ENCODE measurements around the gene TPSB2.

TPSB2 gene

GRCh38 chr16:1221628-1222552 lies 8.1 kb downstream of the TPSB2 start:
- no peak for DNase-seq (ENCODE audit: extremely low read depth in 1 of 2, low read depth in 1 of 2)

- DNase-seq (ENCODE audit: extremely low read depth in 1 of 2, low read depth in 1 of 2): no peak
Observed at GRCh38 chr16:1220841-1221627, 8.9 kb downstream of the TPSB2 start.

GRCh38 chr16:1220098-1220728 lies 9.8 kb downstream of the TPSB2 start:
- no peak for DNase-seq (ENCODE audit: extremely low read depth in 1 of 2, low read depth in 1 of 2)

GRCh38 chr16:1218930-1219611 lies 10.9 kb downstream of the TPSB2 start:
- no peak for DNase-seq (ENCODE audit: extremely low read depth in 1 of 2, low read depth in 1 of 2)

- DNase-seq (ENCODE audit: extremely low read depth in 1 of 2, low read depth in 1 of 2): no peak
Observed at GRCh38 chr16:1218061-1218929, 11.7 kb downstream of the TPSB2 start.

GRCh38 chr16:1217526-1217925 lies 12.5 kb downstream of the TPSB2 start:
- no peak for DNase-seq (ENCODE audit: extremely low read depth in 1 of 2, low read depth in 1 of 2)

- DNase-seq (ENCODE audit: extremely low read depth in 1 of 2, low read depth in 1 of 2): no peak
Observed at GRCh38 chr16:1216681-1217400, 13.1 kb downstream of the TPSB2 start.

GRCh38 chr16:1216296-1216619 lies 13.7 kb downstream of the TPSB2 start:
- no peak for DNase-seq (ENCODE audit: extremely low read depth in 1 of 2, low read depth in 1 of 2)

- no peak for DNase-seq (ENCODE audit: extremely low read depth in 1 of 2, low read depth in 1 of 2)
Observed at GRCh38 chr16:1215574-1216295, 14.2 kb downstream of the TPSB2 start.

- DNase-seq (ENCODE audit: extremely low read depth in 1 of 2, low read depth in 1 of 2): no peak
Observed at GRCh38 chr16:1214719-1215118, 15.3 kb downstream of the TPSB2 start.

- DNase-seq (ENCODE audit: extremely low read depth in 1 of 2, low read depth in 1 of 2): no peak
Observed at GRCh38 chr16:1213796-1214372, 16.1 kb downstream of the TPSB2 start.

- no peak for DNase-seq (ENCODE audit: extremely low read depth in 1 of 2, low read depth in 1 of 2)
Observed at GRCh38 chr16:1213231-1213630, 16.8 kb downstream of the TPSB2 start.

GRCh38 chr16:1212616-1213194 lies 17.3 kb downstream of the TPSB2 start:
- no peak for DNase-seq (ENCODE audit: extremely low read depth in 1 of 2, low read depth in 1 of 2)

GRCh38 chr16:1211451-1212268 lies 18.3 kb downstream of the TPSB2 start:
- DNase-seq (ENCODE audit: extremely low read depth in 1 of 2, low read depth in 1 of 2): no peak

GRCh38 chr16:1210461-1210860 lies 19.5 kb downstream of the TPSB2 start:
- DNase-seq (ENCODE audit: extremely low read depth in 1 of 2, low read depth in 1 of 2): no peak

- DNase-seq (ENCODE audit: extremely low read depth in 1 of 2, low read depth in 1 of 2): no peak
Observed at GRCh38 chr16:1209081-1209480, 20.9 kb downstream of the TPSB2 start.

GRCh38 chr16:1208239-1208830 lies 21.6 kb downstream of the TPSB2 start:
- DNase-seq (ENCODE audit: extremely low read depth in 1 of 2, low read depth in 1 of 2): no peak

Data from stimulated activated CD8-positive, alpha-beta memory T cell treated with anti-CD3 and anti-CD28 coated beads, Interleukin-7, amount 100 ng/mL, for 48 hours (primary cell).